H1 (cell line): ENCODE data around the gene TRIM28. TPM values are rescaled to one million over a fixed set of nuclear protein-coding genes. Genes with fewer than 3 reads are reported as not detected.

ENCODE experiments used
- CTCF ChIA-PET: fragments of 300-600 bp; sonication (Branson Sonifier 250); formaldehyde crosslinking; loops from one replicate; lab custom pipeline; 2021; ENCODE audit not compliant: partially characterized antibody; lab: Charles Lee
- POLR2A ChIA-PET: fragments of 300-600 bp; sonication (Branson Sonifier 250); formaldehyde crosslinking; loops from one replicate; lab custom pipeline; 2021; ENCODE audit warnings: inconsistent platforms; ENCODE audit not compliant: partially characterized antibody; lab: Charles Lee
- DNase-seq, 2 experiments: peaks; one replicate each; pipeline versions ENCODE4 v3.0.0 to v3.0.0-alpha.2; 2010 to 2022; ENCODE audit warnings: low spot score in 2 of 2, low read depth in 1 of 2, mixed read lengths in 1 of 2
- FAIRE-seq: peaks from 2 replicates; lab custom pipeline; 2011; peaks lifted over from hg19 to GRCh38; lab: Jason Lieb, UNC
- H2AFZ ChIP-seq: 2 replicates; pipeline ENCODE4 v1.8.1; 2012; ENCODE audit warnings: low read length, inconsistent platforms
- H2AK5ac ChIP-seq: 2 replicates; pipeline ENCODE4 v1.6.1; 2013; ENCODE audit warnings: low read depth, low read length
- H2BK120ac ChIP-seq: replicated peaks from 2 replicates; pipeline ENCODE3; 2013; ENCODE audit warnings: low read depth, low read length, inconsistent platforms
- H2BK12ac ChIP-seq: 2 replicates; pipeline ENCODE4 v1.6.1; 2013; ENCODE audit warnings: low read depth, low read length
- H2BK15ac ChIP-seq: 2 replicates; pipeline ENCODE4 v1.6.1; 2013; ENCODE audit warnings: low read length
- H2BK20ac ChIP-seq: 2 replicates; pipeline ENCODE4 v1.6.1; 2013; ENCODE audit warnings: low read length
- H2BK5ac ChIP-seq: 2 replicates; pipeline ENCODE4 v1.6.1; 2013; ENCODE audit warnings: low read depth, low read length
- H3K14ac ChIP-seq: 2 replicates; pipeline ENCODE4 v1.6.1; 2013; ENCODE audit warnings: inconsistent platforms; ENCODE audit not compliant: insufficient read length
- H3K18ac ChIP-seq: 2 replicates; pipeline ENCODE4 v1.6.1; 2013; ENCODE audit warnings: low read length; ENCODE audit errors: extremely low read depth
- H3K23ac ChIP-seq: 2 replicates; pipeline ENCODE4 v1.6.1; 2013; ENCODE audit warnings: inconsistent platforms; ENCODE audit not compliant: insufficient read length
- H3K23me2 ChIP-seq: 2 replicates; pipeline ENCODE4 v1.6.1; 2013; ENCODE audit warnings: low read depth, low read length
- H3K27ac ChIP-seq: 2 replicates; pipeline ENCODE4 v1.6.1; 2011; ENCODE audit warnings: low read depth, low read length, inconsistent platforms
- H3K27me3 ChIP-seq, 4 experiments: replicated peaks in 1 of 4; 1 replicate in 1 of 4; 2 replicates in 3 of 4; pipeline versions ENCODE4 v1.6.1 to v1.8.1; 2011 to 2013; ENCODE audit warnings: low read length in 3 of 4, mild to moderate bottlenecking in 3 of 4, inconsistent platforms in 2 of 4, mixed read lengths in 2 of 4, moderate library complexity in 1 of 4; ENCODE audit not compliant: control insufficient read depth in 3 of 4, insufficient read depth in 3 of 4; ENCODE audit errors: extremely low read depth in 1 of 4
- H3K36me3 ChIP-seq, 4 experiments: 2 replicates each; pipeline versions ENCODE4 v1.6.1 to v1.8.1; 2011 to 2013; ENCODE audit warnings: mild to moderate bottlenecking in 4 of 4, low read length in 3 of 4, moderate library complexity in 2 of 4, control low read depth in 1 of 4, inconsistent platforms in 1 of 4; ENCODE audit not compliant: insufficient read depth in 4 of 4, control insufficient read depth in 2 of 4
- H3K4ac ChIP-seq: replicated peaks from 2 replicates; pipeline ENCODE3; 2013; ENCODE audit warnings: low read length, low read depth, mixed read lengths, inconsistent platforms; ENCODE audit not compliant: insufficient read length
- H3K4me1 ChIP-seq, 4 experiments: replicated peaks in 1 of 4; 1 replicate in 1 of 4; 2 replicates in 3 of 4; pipeline versions ENCODE4 v1.6.1 to v1.8.1; 2011 to 2013; ENCODE audit warnings: low read length in 3 of 4, inconsistent platforms in 2 of 4, mixed read lengths in 1 of 4; ENCODE audit not compliant: insufficient read depth in 4 of 4, control insufficient read depth in 3 of 4
- H3K4me2 ChIP-seq, 2 experiments: 2 replicates each; pipeline versions ENCODE4 v1.6.1 to v1.8.1; 2011 to 2013; ENCODE audit warnings: low read depth in 2 of 2, low read length in 2 of 2, control low read depth in 1 of 2, inconsistent platforms in 1 of 2, mild to moderate bottlenecking in 1 of 2; ENCODE audit not compliant: insufficient read depth in 1 of 2
- H3K4me3 ChIP-seq, 4 experiments: fragments of 200-600, 300-600 bp in 1 of 4; sonication (generic), shearing (Covaris generic), sonication (Bioruptor Twin) in 1 of 4; 2 replicates each; pipeline versions ENCODE4 v1.5.1 to v1.8.1; 2011 to 2016; ENCODE audit warnings: low read length in 4 of 4, low read depth in 3 of 4, control low read depth in 2 of 4, inconsistent platforms in 2 of 4, mild to moderate bottlenecking in 2 of 4, mixed read lengths in 1 of 4, moderate library complexity in 1 of 4; ENCODE audit not compliant: insufficient read depth in 2 of 4; ENCODE audit errors: extremely low read depth in 1 of 4
- H3K56ac ChIP-seq: replicated peaks from 2 replicates; pipeline ENCODE3; 2013; ENCODE audit warnings: low read depth, mild to moderate bottlenecking, mixed read lengths, low read length, inconsistent platforms; ENCODE audit not compliant: insufficient read length
- H3K79me1 ChIP-seq: 2 replicates; pipeline ENCODE4 v1.6.1; 2013; ENCODE audit warnings: low read depth, low read length, control low read depth
- H3K79me2 ChIP-seq, 2 experiments: 2 replicates each; pipeline versions ENCODE4 v1.6.1 to v1.8.1; 2012 to 2013; ENCODE audit warnings: low read length in 2 of 2, mild to moderate bottlenecking in 2 of 2, inconsistent platforms in 1 of 2; ENCODE audit not compliant: insufficient read depth in 2 of 2, control insufficient read depth in 1 of 2
- H3K9ac ChIP-seq, 4 experiments: replicated peaks in 1 of 4; 1 replicate in 1 of 4; 2 replicates in 3 of 4; pipeline versions ENCODE4 v1.6.1 to v1.8.1; 2011 to 2013; ENCODE audit warnings: low read depth in 3 of 4, low read length in 3 of 4, control low read depth in 2 of 4, mild to moderate bottlenecking in 2 of 4, moderate library complexity in 2 of 4, inconsistent platforms in 1 of 4; ENCODE audit errors: extremely low read depth in 1 of 4
- H3K9me3 ChIP-seq, 2 experiments: 2 replicates each; pipeline versions ENCODE4 v1.6.1 to v1.8.1; 2012 to 2013; ENCODE audit warnings: mild to moderate bottlenecking in 2 of 2, moderate library complexity in 2 of 2, control low read depth in 1 of 2, inconsistent platforms in 1 of 2, low read depth in 1 of 2, low read length in 1 of 2, mixed read lengths in 1 of 2; ENCODE audit not compliant: insufficient read depth in 2 of 2
- H4K20me1 ChIP-seq, 2 experiments: replicated peaks in 1 of 2; 2 replicates each; pipeline versions ENCODE3 to v1.8.1; 2011 to 2013; ENCODE audit warnings: inconsistent platforms in 2 of 2, low read length in 2 of 2, mild to moderate bottlenecking in 1 of 2; ENCODE audit not compliant: insufficient read depth in 2 of 2, control insufficient read depth in 1 of 2
- H4K5ac ChIP-seq: 2 replicates; pipeline ENCODE4 v1.6.1; 2013; ENCODE audit warnings: low read length, low read depth, mixed read lengths, inconsistent platforms; ENCODE audit not compliant: insufficient read length
- H4K8ac ChIP-seq: 2 replicates; pipeline ENCODE4 v1.8.0; 2013; ENCODE audit warnings: mild to moderate bottlenecking, moderate library complexity, low read length, inconsistent platforms; ENCODE audit not compliant: insufficient read depth; ENCODE audit errors: extremely low read depth
- H4K91ac ChIP-seq: replicated peaks from 2 replicates; pipeline ENCODE3; 2013; ENCODE audit warnings: low read length, mixed read lengths, inconsistent platforms; ENCODE audit not compliant: insufficient read length
- BCL11A ChIP-seq, 2 experiments: IDR thresholded peaks; one replicate each; pipeline ENCODE4 v1.6.1; 2011; ENCODE audit warnings: low read depth in 2 of 2, low read length in 2 of 2, mild to moderate bottlenecking in 2 of 2
- CBX5 ChIP-seq: fragments of 300-800, 300-1000 bp; sonication (generic); IDR thresholded peaks from 2 replicates; pipeline ENCODE4 v1.7.1; 2016; ENCODE audit warnings: antibody characterized with exemption, low read length, low read depth
- CBX8 ChIP-seq: fragments of 300-800, 300-1000 bp; sonication (generic); IDR thresholded peaks from 2 replicates; pipeline ENCODE4 v1.7.1; 2016; ENCODE audit warnings: low read depth, low read length, borderline replicate concordance
- CREB1 ChIP-seq: IDR thresholded peaks from 2 replicates; pipeline ENCODE4 v1.6.1; 2012; ENCODE audit warnings: inconsistent platforms
- HDAC6 ChIP-seq: IDR thresholded peaks from one replicate; pipeline ENCODE4 v1.7.1; 2012; ENCODE audit warnings: low read depth, mild to moderate bottlenecking, inconsistent platforms, low read length, moderate library complexity
- KDM5A ChIP-seq: fragments of 200-600 bp; IDR thresholded peaks from 2 replicates; pipeline ENCODE4 v1.7.1; 2012; ENCODE audit warnings: mild to moderate bottlenecking, low read length, inconsistent platforms, mixed read lengths
- MAFK ChIP-seq: IDR thresholded peaks from 2 replicates; pipeline ENCODE4 v1.6.1; 2012; ENCODE audit warnings: low read depth, mild to moderate bottlenecking, improper control_type of control experiment, low read length
- SRF ChIP-seq: IDR thresholded peaks from 2 replicates; pipeline ENCODE4 v1.6.1; 2011; ENCODE audit warnings: mild to moderate bottlenecking, low read depth, low read length, moderate library complexity
- SUZ12 ChIP-seq: fragments of 200-600 bp; sonication (generic); IDR thresholded peaks from 2 replicates; pipeline ENCODE4 v1.6.1; 2012; ENCODE audit warnings: mild to moderate bottlenecking, inconsistent platforms, low read length, moderate library complexity, mixed read lengths
- TAF1 ChIP-seq: IDR thresholded peaks from 2 replicates; pipeline ENCODE4 v1.6.1; 2011; ENCODE audit warnings: mild to moderate bottlenecking, low read depth, low read length
- TAF7 ChIP-seq: optimal IDR thresholded peaks from 2 replicates; pipeline ENCODE3; 2011; ENCODE audit warnings: low read depth, mild to moderate bottlenecking, inconsistent platforms, low read length, moderate library complexity, borderline replicate concordance
- WGBS, 2 experiments: shearing (Covaris generic) in 1 of 2; methylation state at CpG; one replicate each; pipeline versions ENCODE4 v1.1.6 to v1.1.7; 2013 to 2015; ENCODE audit warnings: low lambda C conversion rate in 2 of 2, mixed read lengths in 2 of 2, inconsistent platforms in 1 of 2, low coverage in 1 of 2, missing lambda C conversion rate in 1 of 2; ENCODE audit not compliant: insufficient replicate concordance in 2 of 2, insufficient coverage in 1 of 2, insufficient read length in 1 of 2; ENCODE audit errors: extremely low coverage in 1 of 2, missing lambda C conversion rate in 1 of 2; 5-methylcytosine and 5-hydroxymethylcytosine counted together
- polyA plus RNA-seq, 7 experiments: library from polyadenylated mRNA; depleted of rRNA in 3 of 7; stranded (reverse) in 5 of 7; unstranded in 2 of 7; fragments of >200 nt in 5 of 7; fragments of 200-250 nt in 2 of 7; gene quantifications; 1 replicate in 5 of 7; 2 replicates in 1 of 7; 4 replicates in 1 of 7; pipeline versions ENCODE4 v1.2.1 to v1.2.3, GENCODE V29; 2011 to 2013; ENCODE audit warnings: missing spikeins in 2 of 7, mixed read lengths in 2 of 7
- total RNA-seq: library from RNA; stranded (reverse); fragmentation: NEBNext Ultra II Directional; extraction: Animal tissue kit (Norgen Biotek cat#: 25700); gene quantifications from 2 replicates; pipeline ENCODE4 v1.2.1, GENCODE V29; 2021

The TRIM28 gene
- total and polyA plus RNA-seq, 2 of the 8 experiments (the other 6 are each of a cell fraction or from before 2014, with no cell fraction given) = 1,433 to 1,442 TPM

- H3K36me3 ChIP-seq = peaks cover 0 to 9% (median 2%) of the 10 kb centered on the region in 4 experiments; a peak in 2 of 8 replicates
- no peak within 1 kb of the TSS for H2BK120ac ChIP-seq
- H3K9me3 ChIP-seq = no peaks in the 10 kb centered on the region
- peaks cover 3% of the 10 kb centered on the region for H3K79me1 ChIP-seq
- H4K8ac ChIP-seq = peak within 1 kb of the TSS; percentile 96
- POLR2A ChIA-PET = interaction anchor here (0.6 to 21.3 kb wide), 33 partner anchors 9 to 193 kb away, joined by 3 to 650 read pairs (median 4); partner anchors contain the start of genes CHMP2A, RPS5, TRIM28 and UBE2M
- H3K27ac ChIP-seq = peak within 1 kb of the TSS; percentile 91
- peak; percentile 91 to 96 for DNase-seq
- H3K79me2 ChIP-seq = peaks cover 0 to 15% of the 10 kb centered on the region in 2 experiments; a peak in 1 of 4 replicates
- peak within 1 kb of the TSS; percentile 54 for H3K56ac ChIP-seq
- no peak for FAIRE-seq
- H2BK5ac ChIP-seq = peak within 1 kb of the TSS; percentile 89
- H3K4me1 ChIP-seq = peaks cover 0 to 29% (median 16%) of the 10 kb centered on the region in 4 experiments; a peak in 6 of 7 replicates
- H3K23me2 ChIP-seq = peaks cover 8% of the 10 kb centered on the region
- H3K4ac ChIP-seq = peak within 1 kb of the TSS; percentile 10
- no peaks in the 10 kb centered on the region; a peak in 1 of 7 replicates for H3K27me3 ChIP-seq
- H3K18ac ChIP-seq = peak within 1 kb of the TSS; percentile 93
- 0 out of 2 replicates have a peak within 1 kb of the TSS, but pooled peaks have one; percentile 88 for H2BK15ac ChIP-seq
- peak within 1 kb of the TSS; percentile 79 to 90 (median 87) for H3K9ac ChIP-seq
- CTCF ChIA-PET = interaction anchor here (0.6 to 5.2 kb wide), 45 partner anchors 9 to 1425 kb away, joined by 3 to 35 read pairs (median 4); partner anchors contain the start of genes CHMP2A, TRIM28, UBE2M and ZNF324B
- peak within 1 kb of the TSS; percentile 67 to 85 for H3K4me2 ChIP-seq
- H2AFZ ChIP-seq = peak within 1 kb of the TSS; percentile 18; the same call in 1 of the 2 replicates
- 1% methylated on average over 65 of the region's 87 CpGs; no CpG with 5 or more reads in 1 of the 2 experiments for WGBS, 2 experiments
- peaks cover 2 to 9% of the 10 kb centered on the region in 2 experiments for H4K20me1 ChIP-seq
- H4K91ac ChIP-seq = peak within 1 kb of the TSS; percentile 80
- H2AK5ac ChIP-seq = 0 out of 2 replicates have a peak within 1 kb of the TSS, but pooled peaks have one; percentile 86
- H2BK12ac ChIP-seq = peak within 1 kb of the TSS; percentile 68; the same call in 1 of the 2 replicates
- H3K23ac ChIP-seq = no peak within 1 kb of the TSS
- peak within 1 kb of the TSS; percentile 54 to 87 (median 70) for H3K4me3 ChIP-seq
- H4K5ac ChIP-seq = peak within 1 kb of the TSS; percentile 67
- H3K14ac ChIP-seq = no peak within 1 kb of the TSS
- H2BK20ac ChIP-seq = no peak within 1 kb of the TSS
- TF ChIP-seq TAF7 (peak; percentile 82), CBX8 (no peak), MAFK (peak; percentile 7; the same call in 1 of the 2 replicates), HDAC6 (no peak), CREB1 (peak; percentile 78), BCL11A (IDR thresholded peaks at IDR 0.05; ENCODE audit: low read depth in 2 of 2, low read length in 2 of 2) (no peak), CBX5 (no peak), SRF (peak; percentile 53), SUZ12 (no peak), KDM5A (peak; percentile 93), TAF1 (peak; percentile 95)
Measured at GRCh38 chr19:58519355-58520256, 24.3 kb upstream of the TRIM28 start, which contains the start of gene ZBTB45. Gene ZBTB45 (minus strand): TSS chr19:58519810. CDS start chr19:58517673, 2,137 bp downstream.
